Measurements from ENCODE around the gene ACADSB.

ACADSB gene

GRCh38 chr10:123008355-123009104 lies at the start of gene ACADSB, which contains the start of gene IKZF5:
ACADSB (plus strand) TSS chr10:123009006; CDS start chr10:123009030, 24 bp downstream.
IKZF5 (minus strand) TSS chr10:123008795; CDS start chr10:122998625, 10,170 bp downstream.
- TF ChIP-seq Cebpa-rat (IDR thresholded peaks at IDR 0.05), result no peak
- Histone ChIP-seq H3K4me3 (peak within 1 kb of the TSS; percentile 85 to 100 (median 97)), H3K9me3 (replicated peaks in 1 of 11) (peaks cover 0 to 18% (median 12%) of the 10 kb centered on the region in 11 experiments; a peak in 18 of 22 replicates), H3K36me3 (peaks cover 2 to 42% (median 26%) of the 10 kb centered on the region in 11 experiments; a peak in 17 of 22 replicates), H3K27ac (peak within 1 kb of the TSS; percentile 83 to 97 (median 90)), H3K27me3 (no peaks in the 10 kb centered on the region), H3K4me2 (peak within 1 kb of the TSS; percentile 87 to 100 (median 96)), H4K20me1 (peaks cover 5 to 44% (median 31%) of the 10 kb centered on the region in 11 experiments; a peak in 13 of 22 replicates), H3K9ac (peak within 1 kb of the TSS; percentile 89 to 98 (median 94)), H3K4me1 (peaks cover 16 to 41% (median 35%) of the 10 kb centered on the region in 10 experiments)

- H3K27ac ChIP-seq, result no peak overlapping the region
- peaks cover 0 to 37% (median 16%) of the 10 kb centered on the region in 11 experiments; a peak in 13 of 22 replicates for H3K36me3 ChIP-seq
- H3K4me2 ChIP-seq, result no peak overlapping the region
- H3K4me3 ChIP-seq, result no peak overlapping the region
- TF ChIP-seq Cebpa-rat (IDR thresholded peaks at IDR 0.05), result no peak
- no peaks in the 10 kb centered on the region for H4K20me1 ChIP-seq
- no peak overlapping the region for H3K9ac ChIP-seq
- no peaks in the 10 kb centered on the region for H3K4me1 ChIP-seq
- no peaks in the 10 kb centered on the region for H3K27me3 ChIP-seq
- H3K9me3 ChIP-seq (replicated peaks in 1 of 11), result peaks cover 32 to 50% (median 37%) of the 10 kb centered on the region in 11 experiments
These were observed 46.4 kb upstream of the ACADSB start for GRCh38 chr10:122962405-122962804.

- Histone ChIP-seq H3K4me3 (no peak overlapping the region; a peak in 1 of 20 replicates), H3K36me3 (peaks cover 0 to 39% (median 16%) of the 10 kb centered on the region in 11 experiments; a peak in 13 of 22 replicates), H3K4me1 (no peaks in the 10 kb centered on the region), H3K9me3 (replicated peaks in 1 of 11) (peaks cover 46 to 70% (median 56%) of the 10 kb centered on the region in 11 experiments), H3K27ac (no peak overlapping the region), H3K9ac (no peak overlapping the region), H4K20me1 (no peaks in the 10 kb centered on the region), H3K27me3 (no peaks in the 10 kb centered on the region), H3K4me2 (no peak overlapping the region)
- no peak for TF ChIP-seq Cebpa-rat (IDR thresholded peaks at IDR 0.05)
These were observed 41.9 kb upstream of the ACADSB start for GRCh38 chr10:122966879-122967278.

GRCh38 chr10:122968698-122969097 lies 40.1 kb upstream of the ACADSB start:
- Histone ChIP-seq H3K9ac (no peak overlapping the region), H3K4me2 (no peak overlapping the region), H3K36me3 (peaks cover 0 to 39% (median 16%) of the 10 kb centered on the region in 11 experiments; a peak in 13 of 22 replicates), H4K20me1 (no peaks in the 10 kb centered on the region), H3K9me3 (replicated peaks in 1 of 11) (peaks cover 46 to 58% (median 55%) of the 10 kb centered on the region in 11 experiments), H3K4me3 (no peak overlapping the region), H3K4me1 (peaks cover 0 to 7% (median 0%) of the 10 kb centered on the region in 10 experiments; a peak in 3 of 20 replicates), H3K27ac (no peak overlapping the region), H3K27me3 (no peaks in the 10 kb centered on the region)
- no peak for TF ChIP-seq Cebpa-rat (IDR thresholded peaks at IDR 0.05)

DNA sequence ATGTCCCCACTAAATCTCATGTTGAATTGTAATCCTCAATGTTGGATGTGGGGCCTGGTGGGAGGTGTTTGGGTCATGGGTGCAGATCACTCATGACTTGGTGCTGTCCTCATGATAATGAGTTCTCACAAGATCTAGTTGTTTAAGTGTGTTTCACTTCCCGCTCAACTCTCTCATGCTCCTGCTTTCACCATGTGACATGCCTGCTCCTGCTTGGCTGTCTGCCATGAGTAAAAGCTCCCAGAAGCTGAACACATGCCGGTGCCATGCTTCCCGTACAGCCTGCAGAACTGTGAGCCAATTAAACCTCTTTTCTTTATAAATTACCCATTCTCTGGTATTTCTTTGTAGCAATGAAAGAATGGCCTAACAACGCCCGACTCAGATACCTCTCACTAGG lies 34.8 kb upstream of the ACADSB start:
- peaks cover 0 to 18% (median under 1%) of the 10 kb centered on the region in 10 experiments; a peak in 6 of 20 replicates for H3K4me1 ChIP-seq
- peaks cover 0 to 5% (median 3%) of the 10 kb centered on the region in 11 experiments; a peak in 12 of 22 replicates for H3K9me3 ChIP-seq (replicated peaks in 1 of 11)
- H3K9ac ChIP-seq, result no peak overlapping the region
- TF ChIP-seq Cebpa-rat (IDR thresholded peaks at IDR 0.05), result no peak
- H3K36me3 ChIP-seq, result no peaks in the 10 kb centered on the region
- no peaks in the 10 kb centered on the region for H4K20me1 ChIP-seq
- no peak overlapping the region for H3K27ac ChIP-seq
- H3K4me2 ChIP-seq, result peak overlapping the region in 2 of 11 experiments; percentile 37 to 58; a peak in 2 of 22 replicates
- no peaks in the 10 kb centered on the region for H3K27me3 ChIP-seq
- H3K4me3 ChIP-seq, result no peak overlapping the region

DNA sequence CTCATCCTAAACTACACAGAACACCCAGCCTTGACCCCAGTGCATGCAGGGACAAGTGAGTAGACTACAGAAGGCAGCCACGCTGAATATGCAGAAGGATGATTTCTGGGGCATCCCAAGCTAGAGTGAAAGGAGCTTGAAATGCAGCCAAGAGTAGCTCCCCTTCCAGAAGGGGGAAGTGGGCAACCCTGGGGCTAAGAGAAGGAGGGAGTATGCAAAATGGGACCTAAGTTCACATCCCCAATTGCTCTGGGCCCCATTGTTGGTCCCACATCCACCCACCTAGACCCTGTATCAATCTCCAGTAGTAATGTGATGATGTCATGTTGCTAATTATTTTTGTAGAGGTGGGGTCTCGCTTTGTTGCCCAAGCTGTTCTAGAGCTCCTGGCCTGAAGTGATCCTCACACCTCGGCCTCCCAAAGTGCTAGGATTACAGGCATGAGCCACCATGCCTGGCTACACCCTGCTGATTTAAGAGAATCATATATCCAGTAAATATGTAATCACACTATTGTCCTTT lies 34.2 kb upstream of the ACADSB start:
- H3K4me3 ChIP-seq, result no peak overlapping the region
- H3K4me1 ChIP-seq, result peaks cover 5 to 22% (median 6%) of the 10 kb centered on the region in 10 experiments
- no peaks in the 10 kb centered on the region for H3K27me3 ChIP-seq
- no peaks in the 10 kb centered on the region for H3K36me3 ChIP-seq
- no peaks in the 10 kb centered on the region for H4K20me1 ChIP-seq
- TF ChIP-seq Cebpa-rat (IDR thresholded peaks at IDR 0.05), result no peak
- no peak overlapping the region for H3K27ac ChIP-seq
- H3K4me2 ChIP-seq, result peak overlapping the region in 2 of 11 experiments; percentile 37 to 58; a peak in 3 of 22 replicates
- no peaks in the 10 kb centered on the region for H3K9me3 ChIP-seq (replicated peaks in 1 of 11)
- no peak overlapping the region for H3K9ac ChIP-seq

- no peaks in the 10 kb centered on the region for H3K9me3 ChIP-seq (replicated peaks in 1 of 11)
- no peak for TF ChIP-seq Cebpa-rat (IDR thresholded peaks at IDR 0.05)
- peaks cover 9 to 25% (median 23%) of the 10 kb centered on the region in 11 experiments; a peak in 20 of 22 replicates for H3K36me3 ChIP-seq
These were observed 28.4 kb upstream of the ACADSB start, which contains the start of gene PSTK for GRCh38 chr10:122980209-122981065. PSTK (plus strand) TSS chr10:122980401; CDS start chr10:122980480, 79 bp downstream.

DNA sequence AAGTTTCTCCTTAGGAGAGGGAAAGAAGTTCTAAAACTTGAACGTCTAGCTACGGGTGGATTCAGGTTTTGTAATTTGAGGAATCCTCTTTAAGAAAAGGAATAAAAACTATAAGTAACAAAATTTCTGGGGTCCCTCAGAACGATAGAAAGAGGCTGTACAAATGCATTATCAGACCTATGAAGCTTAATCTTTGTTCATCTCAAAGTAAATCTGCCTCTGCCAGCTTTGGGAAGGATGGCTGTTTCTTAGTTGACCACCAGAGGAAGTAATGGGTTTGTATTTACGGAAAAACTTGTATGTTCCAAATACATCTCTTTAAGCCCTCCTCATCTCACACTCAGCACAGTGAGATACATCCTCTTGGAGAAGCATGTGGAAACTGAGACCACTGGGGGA lies 27.7 kb upstream of the ACADSB start:
- no peak for TF ChIP-seq Cebpa-rat (IDR thresholded peaks at IDR 0.05)
- Histone ChIP-seq H3K4me1 (peaks cover 18 to 26% (median 24%) of the 10 kb centered on the region in 10 experiments), H3K9me3 (replicated peaks in 1 of 11) (no peaks in the 10 kb centered on the region), H3K27me3 (no peaks in the 10 kb centered on the region), H4K20me1 (no peaks in the 10 kb centered on the region), H3K27ac (peak overlapping the region in 8 of 11 experiments; percentile 27 to 97 (median 93); a peak in 16 of 22 replicates), H3K36me3 (peaks cover 9 to 31% (median 26%) of the 10 kb centered on the region in 11 experiments; a peak in 20 of 22 replicates), H3K4me3 (peak overlapping the region; percentile 64 to 81 (median 71)), H3K9ac (peak overlapping the region; percentile 26 to 97 (median 90); a peak in 20 of 22 replicates), H3K4me2 (peak overlapping the region; percentile 83 to 98 (median 94))

More at GRCh38 chr10:122980209-122981065, 28.4 kb upstream of the ACADSB start, which contains the start of gene PSTK:
- H3K4me2 ChIP-seq, result peak within 1 kb of the TSS; percentile 83 to 98 (median 94)
- H3K9ac ChIP-seq, result peak within 1 kb of the TSS; percentile 89 to 97 (median 91)
- peaks cover 18 to 26% (median 24%) of the 10 kb centered on the region in 10 experiments for H3K4me1 ChIP-seq
- H3K4me3 ChIP-seq, result peak within 1 kb of the TSS; percentile 64 to 81 (median 71)
- peak within 1 kb of the TSS; percentile 89 to 97 (median 94) for H3K27ac ChIP-seq
- H3K27me3 ChIP-seq, result no peaks in the 10 kb centered on the region
- H4K20me1 ChIP-seq, result no peaks in the 10 kb centered on the region

Data from BLaER1 treated with 17β-estradiol and CSF1 and Interleukin-3, amounts not matched to agents 10 nM and 100 nM (cell line).